Liver (tissue), 9 donors: Measurements from ENCODE around the gene DPP9. TPM values are rescaled to one million over a fixed set of nuclear protein-coding genes. Genes with fewer than 3 reads are reported as not detected.

Experiments used
- DNase-seq: peaks from one replicate; pipeline ENCODE4 v3.0.0-alpha.2; 2017; ENCODE audit warnings: low spot score
- H3K27ac ChIP-seq, 2 donors: one replicate each; pipeline ENCODE4 v1.7.0; 2013; ENCODE audit warnings: inconsistent platforms in 2 of 2, low read length in 2 of 2, control low read depth in 1 of 2, low read depth in 1 of 2, mild to moderate bottlenecking in 1 of 2
- H3K27me3 ChIP-seq, 4 donors: one replicate each; pipeline versions ENCODE4 v1.6.1 to v1.7.0; 2013; ENCODE audit warnings: low read length in 3 of 4, inconsistent platforms in 1 of 4, mild to moderate bottlenecking in 1 of 4, moderate library complexity in 1 of 4; ENCODE audit not compliant: control insufficient read depth in 4 of 4, insufficient read depth in 4 of 4
- H3K36me3 ChIP-seq, 4 donors: one replicate each; pipeline versions ENCODE4 v1.6.1 to v1.7.0; 2013; ENCODE audit warnings: low read length in 3 of 4, mild to moderate bottlenecking in 3 of 4, low read depth in 1 of 4, moderate library complexity in 1 of 4; ENCODE audit not compliant: control insufficient read depth in 4 of 4, insufficient read depth in 3 of 4
- H3K4me1 ChIP-seq, 4 donors: one replicate each; pipeline versions ENCODE4 v1.6.1 to v1.7.0; 2013; ENCODE audit warnings: low read length in 3 of 4, mild to moderate bottlenecking in 3 of 4, moderate library complexity in 1 of 4; ENCODE audit not compliant: control insufficient read depth in 4 of 4, insufficient read depth in 4 of 4
- H3K4me3 ChIP-seq, 3 donors: one replicate each; pipeline versions ENCODE4 v1.6.1 to v1.7.0; 2013; ENCODE audit warnings: low read length in 3 of 3, control low read depth in 1 of 3, low read depth in 1 of 3, mild to moderate bottlenecking in 1 of 3
- H3K9ac ChIP-seq, 2 donors: one replicate each; pipeline ENCODE4 v1.7.0; 2013; ENCODE audit warnings: low read length in 2 of 2, mild to moderate bottlenecking in 2 of 2, moderate library complexity in 2 of 2, control low read depth in 1 of 2, low read depth in 1 of 2
- H3K9me3 ChIP-seq, 4 donors: one replicate each; pipeline versions ENCODE4 v1.6.1 to v1.7.0; 2013; ENCODE audit warnings: low read length in 3 of 4; ENCODE audit not compliant: control insufficient read depth in 4 of 4
- EGR1 ChIP-seq, 2 donors: IDR thresholded peaks; 2 replicates each; pipeline ENCODE4 v1.6.1; 2016 to 2018; ENCODE audit warnings: antibody characterized with exemption in 2 of 2, low read depth in 2 of 2
- FOXA1 ChIP-seq: IDR thresholded peaks from 2 replicates; pipeline ENCODE4 v1.6.1; 2016; ENCODE audit warnings: antibody characterized with exemption
- FOXA2 ChIP-seq: IDR thresholded peaks from 2 replicates; pipeline ENCODE4 v1.6.1; 2016; ENCODE audit warnings: antibody characterized with exemption
- GABPA ChIP-seq, 2 donors: IDR thresholded peaks in 1 of 2; conservative IDR thresholded peaks in 1 of 2; 2 replicates each; pipeline ENCODE4 v1.6.1; 2016; ENCODE audit warnings: antibody characterized with exemption in 2 of 2, mild to moderate bottlenecking in 1 of 2, moderate library complexity in 1 of 2
- HNF4A ChIP-seq, 2 donors: conservative IDR thresholded peaks; 2 replicates each; pipeline ENCODE4 v1.6.1; 2016; ENCODE audit warnings: antibody characterized with exemption in 2 of 2, mild to moderate bottlenecking in 2 of 2
- HNF4G ChIP-seq: IDR thresholded peaks from 2 replicates; pipeline ENCODE4 v1.6.1; 2016; ENCODE audit warnings: antibody characterized with exemption
- JUND ChIP-seq, 2 donors: IDR thresholded peaks; 2 replicates each; pipeline ENCODE4 v1.6.1; 2016; ENCODE audit warnings: antibody characterized with exemption in 2 of 2
- MAX ChIP-seq: IDR thresholded peaks from 2 replicates; pipeline ENCODE4 v1.6.1; 2016; ENCODE audit warnings: antibody characterized with exemption
- NR2F2 ChIP-seq: IDR thresholded peaks from 2 replicates; pipeline ENCODE4 v1.6.1; 2016; ENCODE audit warnings: antibody characterized with exemption
- RAD21 ChIP-seq, 2 donors: IDR thresholded peaks; 2 replicates each; pipeline ENCODE4 v1.6.1; 2016; ENCODE audit warnings: antibody characterized with exemption in 2 of 2, mild to moderate bottlenecking in 2 of 2
- REST ChIP-seq: IDR thresholded peaks from 2 replicates; pipeline ENCODE4 v1.6.1; 2016; ENCODE audit warnings: antibody characterized with exemption, mild to moderate bottlenecking
- RXRA ChIP-seq, 2 donors: IDR thresholded peaks; 2 replicates each; pipeline ENCODE4 v1.6.1; 2017 to 2018; ENCODE audit warnings: antibody characterized with exemption in 2 of 2, mild to moderate bottlenecking in 1 of 2
- SP1 ChIP-seq: IDR thresholded peaks from 2 replicates; pipeline ENCODE4 v1.6.1; 2018; ENCODE audit warnings: antibody characterized with exemption, mild to moderate bottlenecking
- TAF1 ChIP-seq: conservative IDR thresholded peaks from 2 replicates; pipeline ENCODE4 v1.6.1; 2016; ENCODE audit warnings: antibody characterized with exemption, mild to moderate bottlenecking
- YY1 ChIP-seq: IDR thresholded peaks from 2 replicates; pipeline ENCODE4 v1.6.1; 2016; ENCODE audit warnings: antibody characterized with exemption, mild to moderate bottlenecking
- WGBS: extraction: QIAGEN DNeasy Blood & Tissue Kit; methylation state at CpG from one replicate; pipeline ENCODE4 v1.1.7; 2013; 5-methylcytosine and 5-hydroxymethylcytosine counted together
- polyA plus RNA-seq, 2 donors: library from polyadenylated mRNA; stranded (reverse) in 1 of 2; unstranded in 1 of 2; fragments of 200-250 nt in 1 of 2; fragments of >200 nt in 1 of 2; fragmentation: Nextera tagmentation in 1 of 2; extraction: Ambion mirVana in 1 of 2; gene quantifications; one replicate each; pipeline versions ENCODE4 v1.2.1 to v1.2.3, GENCODE V29; 2013 to 2015
- total RNA-seq, 2 donors: library from RNA; depleted of rRNA; stranded (reverse); fragments of >200 nt; gene quantifications; one replicate each; pipeline ENCODE4 v1.2.3, GENCODE V29; 2014
- TF ChIP-seq, protein P1 (sequence below): IDR thresholded peaks from 2 replicates; pipeline ENCODE4 v1.6.1; 2016; ENCODE audit warnings: antibody characterized with exemption
- TF ChIP-seq, protein P2 (sequence below): IDR thresholded peaks from 2 replicates; pipeline ENCODE4 v1.6.1; 2016; ENCODE audit warnings: antibody characterized with exemption
- TF ChIP-seq, protein P3 (sequence below): fragments of 150-350 bp; IDR thresholded peaks from 2 replicates; pipeline ENCODE4 v1.5.1; 2017; ENCODE audit warnings: improper control_type of control experiment, low read depth, low read length; ENCODE audit not compliant: missing input control
- donor health status: healthy.
- donor health status: healthy.
- donor health status: healthy.
- donor health status: healthy.
- donor health status: healthy.

DPP9 gene
- total and polyA plus RNA-seq, 4 donors: 20.5 to 74.5 (median 40.3) TPM

DNA sequence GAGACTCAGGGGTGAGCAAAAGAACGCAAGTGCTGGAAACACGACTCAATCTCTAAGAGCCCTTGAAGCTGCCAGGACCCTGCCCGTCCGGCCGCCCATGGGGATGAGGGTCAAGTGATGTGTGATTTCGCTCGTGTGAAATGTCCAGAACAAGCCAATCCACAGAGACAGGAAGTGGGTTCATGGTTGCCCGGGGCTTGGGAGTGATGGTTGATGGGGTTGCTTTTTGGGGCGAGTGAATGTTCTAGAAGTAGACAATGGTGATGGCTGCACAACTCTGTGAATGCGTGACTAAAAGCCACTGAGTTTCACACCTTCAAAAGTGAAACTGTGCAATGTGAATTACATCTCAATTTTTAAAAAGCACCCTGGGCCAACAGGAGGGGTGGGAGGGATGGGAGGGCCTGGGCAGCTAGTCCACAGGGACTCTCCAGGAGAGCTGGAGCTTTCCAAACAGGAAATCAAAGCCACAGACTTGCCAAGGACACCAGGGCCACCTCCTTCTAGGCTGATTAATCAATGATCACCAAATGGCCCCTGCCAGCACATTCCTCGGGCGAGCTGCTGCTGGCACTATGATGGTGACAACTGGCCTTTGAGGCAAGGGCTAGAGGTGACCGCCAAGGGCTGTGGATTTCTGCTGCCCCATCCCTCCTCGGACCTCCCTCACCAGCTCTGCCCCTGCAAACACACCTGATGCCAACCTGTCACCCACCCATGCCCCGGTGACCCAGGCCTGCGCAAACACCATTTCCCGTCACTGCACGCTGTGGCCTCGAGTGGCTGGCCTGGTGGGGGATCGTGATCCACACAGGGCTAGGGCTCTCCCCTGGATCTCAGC lies 14.0 kb downstream of the DPP9 start:
- H3K4me3 ChIP-seq: no peak overlapping the region
- H3K4me1 ChIP-seq: peaks cover 37 to 93% (median 77%) of the 10 kb centered on the region in 4 donors
- H3K27ac ChIP-seq: peak overlapping the region; percentile 95 to 96
- peak overlapping the region; percentile 21 to 22 for H3K9ac ChIP-seq
- H3K27me3 ChIP-seq: no peaks in the 10 kb centered on the region
- 40% methylated on average over 20 of the region's 20 CpGs for WGBS
- H3K9me3 ChIP-seq: no peaks in the 10 kb centered on the region
- TF ChIP-seq, protein P1, sequence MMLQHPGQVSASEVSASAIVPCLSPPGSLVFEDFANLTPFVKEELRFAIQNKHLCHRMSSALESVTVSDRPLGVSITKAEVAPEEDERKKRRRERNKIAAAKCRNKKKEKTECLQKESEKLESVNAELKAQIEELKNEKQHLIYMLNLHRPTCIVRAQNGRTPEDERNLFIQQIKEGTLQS: no peak
- TF ChIP-seq REST (peak; percentile 17), YY1 (no peak), RAD21 (IDR thresholded peaks at IDR 0.05) (peak in 1 of 2 donors; percentile 35), FOXA1 (no peak), NR2F2 (peak; percentile 30), TAF1 (no peak), MAX (peak; percentile 83), RXRA (IDR thresholded peaks at IDR 0.05) (peak; percentile 83 to 89), GABPA (IDR thresholded peaks at IDR 0.05 in 1 of 2, conservative IDR thresholded peaks at IDR 0.05 in 1 of 2) (peak in 1 of 2 donors; percentile 16), FOXA2 (peak; percentile 41), SP1 (peak; percentile 82), HNF4A (conservative IDR thresholded peaks at IDR 0.05) (peak; percentile 57 to 68), JUND (IDR thresholded peaks at IDR 0.05) (peak in 1 of 2 donors; percentile 45), EGR1 (IDR thresholded peaks at IDR 0.05; ENCODE audit: low read depth in 2 of 2) (peak in 1 of 2 donors; percentile 35), HNF4G (peak; percentile 29)
- TF ChIP-seq, protein P2, sequence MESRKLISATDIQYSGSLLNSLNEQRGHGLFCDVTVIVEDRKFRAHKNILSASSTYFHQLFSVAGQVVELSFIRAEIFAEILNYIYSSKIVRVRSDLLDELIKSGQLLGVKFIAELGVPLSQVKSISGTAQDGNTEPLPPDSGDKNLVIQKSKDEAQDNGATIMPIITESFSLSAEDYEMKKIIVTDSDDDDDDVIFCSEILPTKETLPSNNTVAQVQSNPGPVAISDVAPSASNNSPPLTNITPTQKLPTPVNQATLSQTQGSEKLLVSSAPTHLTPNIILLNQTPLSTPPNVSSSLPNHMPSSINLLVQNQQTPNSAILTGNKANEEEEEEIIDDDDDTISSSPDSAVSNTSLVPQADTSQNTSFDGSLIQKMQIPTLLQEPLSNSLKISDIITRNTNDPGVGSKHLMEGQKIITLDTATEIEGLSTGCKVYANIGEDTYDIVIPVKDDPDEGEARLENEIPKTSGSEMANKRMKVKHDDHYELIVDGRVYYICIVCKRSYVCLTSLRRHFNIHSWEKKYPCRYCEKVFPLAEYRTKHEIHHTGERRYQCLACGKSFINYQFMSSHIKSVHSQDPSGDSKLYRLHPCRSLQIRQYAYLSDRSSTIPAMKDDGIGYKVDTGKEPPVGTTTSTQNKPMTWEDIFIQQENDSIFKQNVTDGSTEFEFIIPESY: peak; percentile 69
- TF ChIP-seq, protein P3, sequence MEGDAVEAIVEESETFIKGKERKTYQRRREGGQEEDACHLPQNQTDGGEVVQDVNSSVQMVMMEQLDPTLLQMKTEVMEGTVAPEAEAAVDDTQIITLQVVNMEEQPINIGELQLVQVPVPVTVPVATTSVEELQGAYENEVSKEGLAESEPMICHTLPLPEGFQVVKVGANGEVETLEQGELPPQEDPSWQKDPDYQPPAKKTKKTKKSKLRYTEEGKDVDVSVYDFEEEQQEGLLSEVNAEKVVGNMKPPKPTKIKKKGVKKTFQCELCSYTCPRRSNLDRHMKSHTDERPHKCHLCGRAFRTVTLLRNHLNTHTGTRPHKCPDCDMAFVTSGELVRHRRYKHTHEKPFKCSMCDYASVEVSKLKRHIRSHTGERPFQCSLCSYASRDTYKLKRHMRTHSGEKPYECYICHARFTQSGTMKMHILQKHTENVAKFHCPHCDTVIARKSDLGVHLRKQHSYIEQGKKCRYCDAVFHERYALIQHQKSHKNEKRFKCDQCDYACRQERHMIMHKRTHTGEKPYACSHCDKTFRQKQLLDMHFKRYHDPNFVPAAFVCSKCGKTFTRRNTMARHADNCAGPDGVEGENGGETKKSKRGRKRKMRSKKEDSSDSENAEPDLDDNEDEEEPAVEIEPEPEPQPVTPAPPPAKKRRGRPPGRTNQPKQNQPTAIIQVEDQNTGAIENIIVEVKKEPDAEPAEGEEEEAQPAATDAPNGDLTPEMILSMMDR: no peak
- no peak for DNase-seq
- H3K36me3 ChIP-seq: peaks cover 10 to 14% (median 13%) of the 10 kb centered on the region in 4 donors
